Measurements from ENCODE around the gene PGLYRP4. TPM values are rescaled to one million over a fixed set of nuclear protein-coding genes. Genes with fewer than 3 reads are reported as not detected.

PGLYRP4 gene
- total RNA-seq, 1 donor from 2014 or later = 4.4 TPM

DNA sequence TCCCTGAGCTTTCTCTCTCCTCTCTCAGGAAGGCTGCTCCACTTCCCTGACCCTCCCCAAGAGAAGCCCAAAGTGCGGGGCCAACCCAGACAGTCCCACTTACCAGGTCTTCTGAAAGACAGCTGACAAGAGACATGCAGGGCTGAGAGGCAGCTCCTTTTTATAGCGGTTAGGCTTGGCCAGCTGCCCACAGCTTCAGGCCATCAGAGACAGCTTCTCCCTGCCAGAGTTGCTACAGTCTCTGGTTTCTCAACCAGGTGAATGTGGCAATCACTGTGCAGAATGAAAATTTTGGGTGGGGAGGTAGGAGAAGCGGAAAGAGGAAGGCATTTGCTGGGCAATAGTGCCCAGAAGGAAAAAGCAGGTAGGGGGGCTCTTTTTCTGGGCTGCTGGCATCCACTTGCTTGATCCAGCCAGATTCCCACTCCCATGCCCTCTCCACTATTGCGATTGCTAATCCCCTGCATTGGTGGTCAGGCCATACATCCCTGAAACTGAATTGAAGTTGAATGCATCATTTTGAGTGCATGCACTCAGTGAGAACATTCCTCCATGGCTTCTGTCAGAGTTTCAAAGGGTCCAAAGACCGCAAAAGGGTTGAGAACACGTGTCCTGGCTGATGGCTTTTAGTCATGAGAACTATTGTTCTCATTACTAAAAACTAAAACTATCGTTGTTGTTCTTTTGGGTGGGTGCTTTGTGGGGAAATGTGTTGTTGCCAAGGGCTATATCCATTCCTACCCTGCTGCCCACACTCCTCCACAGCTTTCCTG lies 42.5 kb upstream of the PGLYRP4 start, which contains the start of gene S100A8:
TSS of gene S100A8 (minus strand) at position 136 of the 773 bp plus-strand sequence. CDS start 538 bp downstream, outside the sequence.
- DNase-seq (ENCODE audit: extremely low spot score, unreplicated experiment) = peak; percentile 59
- Mint-ChIP-seq H3K36me3 (no peaks in the 10 kb centered on the region), H3K9me3 (no peaks in the 10 kb centered on the region), H3K27me3 (peaks cover 13% of the 10 kb centered on the region), H3K4me1 (ENCODE audit: unreplicated experiment) (no peaks in the 10 kb centered on the region), H3K4me3 (peak within 1 kb of the TSS; percentile 80), H3K27ac (peak within 1 kb of the TSS; percentile 62)
- TF ChIP-seq, protein P1, sequence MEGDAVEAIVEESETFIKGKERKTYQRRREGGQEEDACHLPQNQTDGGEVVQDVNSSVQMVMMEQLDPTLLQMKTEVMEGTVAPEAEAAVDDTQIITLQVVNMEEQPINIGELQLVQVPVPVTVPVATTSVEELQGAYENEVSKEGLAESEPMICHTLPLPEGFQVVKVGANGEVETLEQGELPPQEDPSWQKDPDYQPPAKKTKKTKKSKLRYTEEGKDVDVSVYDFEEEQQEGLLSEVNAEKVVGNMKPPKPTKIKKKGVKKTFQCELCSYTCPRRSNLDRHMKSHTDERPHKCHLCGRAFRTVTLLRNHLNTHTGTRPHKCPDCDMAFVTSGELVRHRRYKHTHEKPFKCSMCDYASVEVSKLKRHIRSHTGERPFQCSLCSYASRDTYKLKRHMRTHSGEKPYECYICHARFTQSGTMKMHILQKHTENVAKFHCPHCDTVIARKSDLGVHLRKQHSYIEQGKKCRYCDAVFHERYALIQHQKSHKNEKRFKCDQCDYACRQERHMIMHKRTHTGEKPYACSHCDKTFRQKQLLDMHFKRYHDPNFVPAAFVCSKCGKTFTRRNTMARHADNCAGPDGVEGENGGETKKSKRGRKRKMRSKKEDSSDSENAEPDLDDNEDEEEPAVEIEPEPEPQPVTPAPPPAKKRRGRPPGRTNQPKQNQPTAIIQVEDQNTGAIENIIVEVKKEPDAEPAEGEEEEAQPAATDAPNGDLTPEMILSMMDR (conservative IDR thresholded peaks at IDR 0.05) = no peak

DNA sequence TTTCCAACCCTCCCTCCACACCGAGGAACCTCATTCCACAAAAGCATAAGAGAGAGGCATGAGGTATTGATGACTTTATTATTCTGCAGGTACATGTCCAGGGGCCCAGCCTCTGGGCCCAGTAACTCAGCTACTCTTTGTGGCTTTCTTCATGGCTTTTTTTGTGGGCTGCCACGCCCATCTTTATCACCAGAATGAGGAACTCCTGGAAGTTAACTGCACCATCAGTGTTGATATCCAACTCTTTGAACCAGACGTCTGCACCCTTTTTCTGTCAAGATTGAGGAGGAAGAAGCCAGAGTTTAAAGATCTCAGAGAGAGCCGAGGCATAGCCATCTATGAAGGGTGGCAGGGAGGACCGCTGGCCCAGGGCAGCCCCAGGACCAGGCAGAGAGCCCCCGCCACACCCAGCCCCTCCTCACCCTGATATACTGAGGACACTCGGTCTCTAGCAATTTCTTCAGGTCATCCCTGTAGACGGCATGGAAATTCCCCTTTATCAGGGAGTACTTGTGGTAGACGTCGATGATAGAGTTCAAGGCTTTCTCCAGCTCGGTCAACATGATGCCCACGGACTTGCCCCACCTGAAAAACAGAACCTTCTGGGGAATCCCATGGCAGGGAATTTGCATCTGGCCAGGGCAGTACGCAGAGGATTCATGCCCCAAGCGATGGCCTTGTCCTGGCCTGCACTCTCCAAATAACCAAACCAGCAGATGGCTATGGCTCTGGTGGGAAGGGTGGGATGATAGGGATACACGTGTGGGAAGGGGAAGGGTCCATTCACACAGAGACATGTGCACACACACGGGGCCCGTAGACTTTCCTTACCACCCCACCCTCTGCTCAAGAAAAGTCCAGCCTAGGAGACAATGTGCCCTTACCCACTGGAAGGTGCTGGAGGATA lies 41.6 kb upstream of the PGLYRP4 start:
- Mint-ChIP-seq H3K27ac (peak overlapping the region; percentile 62), H3K27me3 (peaks cover 9% of the 10 kb centered on the region), H3K4me3 (peak overlapping the region; percentile 80), H3K9me3 (no peaks in the 10 kb centered on the region), H3K4me1 (ENCODE audit: unreplicated experiment) (no peaks in the 10 kb centered on the region), H3K36me3 (no peaks in the 10 kb centered on the region)
- TF ChIP-seq, protein P1 (conservative IDR thresholded peaks at IDR 0.05) = no peak
- peak; percentile 47 for DNase-seq (ENCODE audit: extremely low spot score, unreplicated experiment)

DNA sequence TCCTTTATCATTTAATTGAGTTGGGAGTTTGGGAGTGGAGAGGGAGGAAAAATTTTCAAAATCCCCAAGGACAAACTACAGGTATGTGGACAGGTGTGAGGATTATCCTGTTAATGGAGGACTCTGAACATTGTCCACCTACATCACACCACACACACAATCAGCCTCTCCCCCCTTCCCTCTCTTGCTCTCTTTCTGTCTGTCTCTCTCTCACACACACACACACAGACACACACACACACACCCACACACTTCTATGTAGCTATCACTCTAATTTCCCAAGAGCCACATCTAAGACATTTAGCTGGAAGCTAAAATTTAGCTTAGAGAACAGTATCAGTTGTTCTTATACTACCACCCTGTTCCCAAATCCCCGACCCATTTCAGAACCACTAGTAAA lies 40.8 kb upstream of the PGLYRP4 start:
- Mint-ChIP-seq H3K27me3 (peaks cover 8% of the 10 kb centered on the region), H3K27ac (no peak overlapping the region), H3K4me1 (ENCODE audit: unreplicated experiment) (no peaks in the 10 kb centered on the region), H3K9me3 (no peaks in the 10 kb centered on the region), H3K36me3 (no peaks in the 10 kb centered on the region), H3K4me3 (peak overlapping the region; percentile 52)
- TF ChIP-seq, protein P1 (conservative IDR thresholded peaks at IDR 0.05) = no peak
- no peak for DNase-seq (ENCODE audit: extremely low spot score, unreplicated experiment)

DNA sequence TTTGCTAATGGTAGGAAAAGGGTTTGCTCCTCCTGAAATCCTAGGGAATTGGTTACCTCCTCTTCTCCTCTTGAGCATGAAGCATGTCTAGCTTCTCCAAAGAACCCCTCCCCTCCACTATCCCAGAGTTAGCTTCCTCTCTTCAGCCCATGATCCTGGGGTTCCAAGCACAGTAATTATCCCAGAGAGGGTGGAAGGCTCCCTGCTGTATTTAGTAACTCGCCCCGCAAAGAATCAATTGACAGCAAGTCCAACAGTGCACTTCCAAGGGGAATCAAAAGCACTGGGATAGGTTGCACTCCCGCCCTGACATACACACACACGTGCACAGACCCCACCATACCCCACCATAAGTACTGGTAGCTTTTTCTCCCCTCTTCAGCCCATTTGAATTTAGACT lies 39.1 kb upstream of the PGLYRP4 start:
- peaks cover 4% of the 10 kb centered on the region for H3K27me3 Mint-ChIP-seq
- no peaks in the 10 kb centered on the region for H3K9me3 Mint-ChIP-seq
- DNase-seq (ENCODE audit: extremely low spot score, unreplicated experiment) = no peak
- H3K36me3 Mint-ChIP-seq = no peaks in the 10 kb centered on the region
- TF ChIP-seq, protein P1 (conservative IDR thresholded peaks at IDR 0.05) = no peak
- H3K4me3 Mint-ChIP-seq = no peak overlapping the region
- no peaks in the 10 kb centered on the region for H3K4me1 Mint-ChIP-seq (ENCODE audit: unreplicated experiment)
- no peak overlapping the region for H3K27ac Mint-ChIP-seq

DNA sequence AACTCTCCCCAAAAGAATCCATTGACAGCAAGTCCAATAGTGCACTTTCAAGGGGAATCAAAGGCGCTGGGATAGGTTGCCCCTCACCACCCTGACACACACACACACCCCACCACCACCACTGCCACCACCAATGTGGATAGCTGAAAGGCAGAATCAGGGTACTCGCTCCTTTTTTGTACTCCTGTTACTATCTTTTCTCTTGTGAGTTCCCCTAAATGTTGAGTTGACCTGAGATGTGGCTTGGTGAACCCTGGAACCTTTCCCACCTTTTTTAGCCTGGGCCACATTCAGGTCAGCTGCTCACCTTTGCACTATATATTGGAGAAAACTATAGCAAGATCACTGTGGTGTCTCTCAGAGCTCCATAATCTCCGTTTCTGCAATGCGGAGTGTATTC lies 38.4 kb upstream of the PGLYRP4 start:
- Mint-ChIP-seq H3K27me3 (peaks cover 4% of the 10 kb centered on the region), H3K27ac (no peak overlapping the region), H3K4me1 (ENCODE audit: unreplicated experiment) (no peaks in the 10 kb centered on the region), H3K36me3 (no peaks in the 10 kb centered on the region), H3K4me3 (no peak overlapping the region), H3K9me3 (peaks cover 7% of the 10 kb centered on the region)
- TF ChIP-seq, protein P1 (conservative IDR thresholded peaks at IDR 0.05) = no peak
- DNase-seq (ENCODE audit: extremely low spot score, unreplicated experiment) = no peak
